ENCODE data around the gene DAGLA. TPM values are rescaled to one million over a fixed set of nuclear protein-coding genes. Genes with fewer than 3 reads are reported as not detected.

DAGLA gene
- total RNA-seq, 1 donor from 2014 or later: 8.7 TPM

GRCh38 chr11:61687420-61687819 lies 7.2 kb downstream of the DAGLA start:
- TF ChIP-seq CTCF (IDR thresholded peaks at IDR 0.05; ENCODE audit: unreplicated experiment): no peak
- Mint-ChIP-seq H3K27ac (no peak overlapping the region), H3K9me3 (ENCODE audit: low read depth) (no peaks in the 10 kb centered on the region), H3K27me3 (no peaks in the 10 kb centered on the region), H3K36me3 (ENCODE audit: insufficient read depth) (no peaks in the 10 kb centered on the region), H3K4me3 (ENCODE audit: low read depth) (no peak overlapping the region), H3K4me1 (ENCODE audit: low read depth) (peaks cover 9% of the 10 kb centered on the region)
- no peak for DNase-seq (ENCODE audit: low spot score, unreplicated experiment)

DNA sequence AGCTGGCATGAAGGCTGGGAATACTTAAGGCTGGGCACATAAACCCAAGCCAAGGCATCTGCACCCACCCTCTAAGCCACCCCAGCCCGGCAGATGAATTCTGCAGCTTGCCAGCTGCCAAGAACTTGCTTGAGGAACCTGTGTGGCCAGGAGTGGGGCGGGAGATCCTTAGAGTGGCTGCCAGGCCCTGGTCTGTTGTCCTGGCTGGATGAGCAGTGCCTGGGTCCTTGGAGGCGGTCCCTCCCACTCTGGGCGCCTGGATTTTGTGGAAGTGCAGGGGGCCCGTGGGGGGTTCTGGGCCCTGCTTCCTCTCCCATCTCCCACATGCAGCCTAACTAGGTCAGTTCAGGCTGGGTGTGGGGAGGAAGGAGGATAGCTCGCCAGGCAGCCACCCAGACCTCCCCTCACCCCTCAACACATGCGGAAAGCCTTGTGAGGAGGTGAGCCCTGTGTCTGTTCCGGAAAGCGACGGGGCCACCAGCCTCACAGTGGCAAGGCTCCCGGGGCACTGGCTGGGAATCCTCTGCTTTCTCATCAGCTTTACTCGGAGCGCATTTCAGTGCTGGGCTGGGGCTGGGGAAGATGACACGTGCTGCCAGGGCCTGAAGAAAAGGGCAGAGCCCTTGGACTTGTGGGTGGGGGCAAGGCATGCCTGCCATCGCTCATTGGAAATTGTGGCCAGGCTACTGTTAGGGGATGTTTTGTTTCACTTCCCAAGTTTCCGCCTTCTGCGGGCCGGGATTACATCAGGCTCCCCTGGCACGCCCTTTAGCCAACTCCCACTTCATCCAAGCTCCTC lies 8.4 kb downstream of the DAGLA start:
- Mint-ChIP-seq H3K27me3 (no peaks in the 10 kb centered on the region), H3K4me3 (ENCODE audit: low read depth) (no peak overlapping the region), H3K36me3 (ENCODE audit: insufficient read depth) (no peaks in the 10 kb centered on the region), H3K27ac (no peak overlapping the region), H3K4me1 (ENCODE audit: low read depth) (peaks cover 9% of the 10 kb centered on the region), H3K9me3 (ENCODE audit: low read depth) (no peaks in the 10 kb centered on the region)
- TF ChIP-seq CTCF (IDR thresholded peaks at IDR 0.05; ENCODE audit: unreplicated experiment): no peak
- no peak for DNase-seq (ENCODE audit: low spot score, unreplicated experiment)

GRCh38 chr11:61689164-61689496 lies 8.9 kb downstream of the DAGLA start:
- no peaks in the 10 kb centered on the region for H3K9me3 Mint-ChIP-seq (ENCODE audit: low read depth)
- peaks cover 9% of the 10 kb centered on the region for H3K4me1 Mint-ChIP-seq (ENCODE audit: low read depth)
- H3K27me3 Mint-ChIP-seq: no peaks in the 10 kb centered on the region
- H3K36me3 Mint-ChIP-seq (ENCODE audit: insufficient read depth): no peaks in the 10 kb centered on the region
- DNase-seq (ENCODE audit: low spot score, unreplicated experiment): no peak
- no peak overlapping the region for H3K27ac Mint-ChIP-seq
- no peak for TF ChIP-seq CTCF (IDR thresholded peaks at IDR 0.05; ENCODE audit: unreplicated experiment)
- no peak overlapping the region for H3K4me3 Mint-ChIP-seq (ENCODE audit: low read depth)

DNA sequence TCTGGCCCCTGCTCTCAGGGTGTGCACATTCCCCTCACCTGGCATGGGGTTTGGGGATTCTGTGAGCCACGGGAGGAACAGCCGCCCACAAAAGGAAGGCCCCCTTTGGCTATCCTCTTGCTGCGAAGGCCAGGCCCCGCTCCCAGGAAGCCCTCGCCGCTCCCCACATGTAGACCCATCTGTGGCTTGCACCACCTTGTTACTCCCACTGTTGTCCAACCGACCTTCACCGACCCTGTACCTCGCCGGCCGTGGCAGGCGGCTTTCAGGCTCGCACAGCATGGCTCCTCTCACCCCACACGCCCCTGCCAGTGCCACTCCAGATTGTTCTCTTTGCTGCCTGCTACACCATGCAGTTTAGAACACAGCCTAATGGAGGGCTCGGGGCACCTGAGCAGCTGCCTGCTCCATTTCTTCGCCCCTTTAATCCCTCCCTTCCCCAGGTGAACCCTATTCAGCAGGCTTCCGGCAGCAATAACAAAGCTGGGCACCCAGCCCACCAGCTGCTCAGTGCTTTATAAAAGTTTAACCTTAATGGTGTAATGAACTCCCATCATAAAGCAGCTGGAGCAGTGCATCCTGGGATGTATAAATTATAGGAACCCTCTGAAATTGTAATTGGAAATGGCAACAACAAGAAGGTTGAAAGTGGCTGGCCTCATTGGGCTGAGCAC lies 10.7 kb downstream of the DAGLA start:
- no peak for TF ChIP-seq CTCF (IDR thresholded peaks at IDR 0.05; ENCODE audit: unreplicated experiment)
- no peaks in the 10 kb centered on the region for H3K36me3 Mint-ChIP-seq (ENCODE audit: insufficient read depth)
- peaks cover 16% of the 10 kb centered on the region for H3K4me1 Mint-ChIP-seq (ENCODE audit: low read depth)
- DNase-seq (ENCODE audit: low spot score, unreplicated experiment): no peak
- H3K27me3 Mint-ChIP-seq: no peaks in the 10 kb centered on the region
- H3K9me3 Mint-ChIP-seq (ENCODE audit: low read depth): no peaks in the 10 kb centered on the region
- no peak overlapping the region for H3K4me3 Mint-ChIP-seq (ENCODE audit: low read depth)
- no peak overlapping the region for H3K27ac Mint-ChIP-seq

DNA sequence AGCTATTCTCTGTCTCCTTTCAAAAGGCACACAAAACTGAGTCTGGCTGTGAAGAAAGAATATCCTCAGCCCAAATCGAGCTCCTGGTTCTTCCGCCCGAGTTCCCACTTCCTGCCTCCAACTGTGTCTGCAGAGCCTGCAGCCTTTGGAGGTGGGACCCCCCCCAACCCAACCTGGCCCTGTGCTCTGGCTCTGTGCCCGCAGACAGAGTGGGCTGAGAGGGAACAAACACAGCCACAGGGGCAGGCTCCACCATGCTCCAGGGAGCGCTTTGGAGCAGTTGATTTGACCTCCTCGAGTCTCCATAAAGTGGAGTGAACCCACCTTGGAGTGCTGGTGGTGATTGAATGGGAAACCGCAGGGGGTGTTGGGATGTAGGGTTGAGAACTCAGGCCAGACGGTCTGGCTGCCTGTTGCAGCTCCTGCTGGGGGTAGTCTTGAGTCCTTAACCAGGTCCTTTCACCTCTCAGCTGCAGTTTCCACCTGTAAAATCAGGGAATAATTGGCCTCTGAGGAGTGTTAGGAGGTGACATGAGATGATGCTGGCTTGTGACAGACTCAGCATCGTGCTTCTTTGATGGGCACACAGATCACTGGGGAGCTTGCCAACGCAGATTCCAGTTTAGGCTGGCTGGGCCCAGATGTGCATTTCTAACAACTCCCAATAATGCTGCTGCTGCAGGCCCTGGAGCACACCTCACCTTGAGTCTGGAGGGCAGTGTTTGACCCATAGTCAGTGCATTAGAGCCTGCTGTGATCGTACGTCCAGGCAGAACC lies 11.4 kb downstream of the DAGLA start:
- H3K27me3 Mint-ChIP-seq: no peaks in the 10 kb centered on the region
- H3K4me3 Mint-ChIP-seq (ENCODE audit: low read depth): no peak overlapping the region
- no peak for DNase-seq (ENCODE audit: low spot score, unreplicated experiment)
- TF ChIP-seq CTCF (IDR thresholded peaks at IDR 0.05; ENCODE audit: unreplicated experiment): no peak
- H3K27ac Mint-ChIP-seq: no peak overlapping the region
- H3K9me3 Mint-ChIP-seq (ENCODE audit: low read depth): no peaks in the 10 kb centered on the region
- no peaks in the 10 kb centered on the region for H3K36me3 Mint-ChIP-seq (ENCODE audit: insufficient read depth)
- peaks cover 15% of the 10 kb centered on the region for H3K4me1 Mint-ChIP-seq (ENCODE audit: low read depth)
